LNCaP clone FGC (cell line): ENCODE measurements around the gene MTAP.

Source experiments
- DNase-seq: peaks from one replicate; pipeline ENCODE4 v3.0.0-alpha.2; 2011; ENCODE audit warnings: low read depth
- H3K4me3 ChIP-seq: 2 replicates; pipeline ENCODE4 v1.5.1; 2011; ENCODE audit warnings: mild to moderate bottlenecking, low read depth, low read length, control low read depth
- CTCF ChIP-seq: IDR thresholded peaks from 2 replicates; pipeline ENCODE4 v1.5.1; 2012; ENCODE audit warnings: mild to moderate bottlenecking; ENCODE audit not compliant: control insufficient read depth, insufficient read depth; ENCODE audit errors: extremely low read depth

The MTAP gene

GRCh38 chr9:21983561-21983935 is 181.1 kb downstream of the MTAP start:
- no peak for TF ChIP-seq CTCF
- no peak overlapping the region for H3K4me3 ChIP-seq
- no peak for DNase-seq

- DNase-seq, result no peak
- no peak for TF ChIP-seq CTCF
These were observed 181.7 kb downstream of the MTAP start for GRCh38 chr9:21984101-21984500.

GRCh38 chr9:21985964-21986667 is 183.7 kb downstream of the MTAP start:
- H3K4me3 ChIP-seq, result no peak overlapping the region
- no peak for TF ChIP-seq CTCF
- no peak for DNase-seq

More at GRCh38 chr9:21984101-21984500, 181.7 kb downstream of the MTAP start:
- H3K4me3 ChIP-seq, result no peak overlapping the region
